Karpas-422 (cell line): Measurements from ENCODE around the gene ITPKB. TPM values are rescaled to one million over a fixed set of nuclear protein-coding genes. Genes with fewer than 3 reads are reported as not detected.

ENCODE experiments used
- DNase-seq: peaks from one replicate; pipeline ENCODE4 v3.0.0-alpha.2; 2015
- H2AFZ ChIP-seq: fragments of 200-600 bp; sonication (generic); 2 replicates; pipeline ENCODE4 v1.6.1; 2014; ENCODE audit warnings: antibody characterized with exemption, low read length, mixed read lengths
- H3K27ac ChIP-seq: fragments of 200-600 bp; sonication (generic); 2 replicates; pipeline ENCODE4 v1.5.1; 2014; ENCODE audit warnings: mild to moderate bottlenecking, low read length, moderate library complexity
- H3K27me3 ChIP-seq: fragments of 200-600 bp; sonication (generic); 2 replicates; pipeline ENCODE4 v1.6.1; 2014; ENCODE audit warnings: low read length, mixed read lengths
- H3K36me3 ChIP-seq: fragments of 200-600 bp; sonication (generic); 2 replicates; pipeline ENCODE4 v1.6.1; 2014; ENCODE audit warnings: low read length, mixed read lengths; ENCODE audit not compliant: insufficient read depth
- H3K4me1 ChIP-seq: fragments of 200-600 bp; sonication (generic); 2 replicates; pipeline ENCODE4 v1.6.1; 2014; ENCODE audit warnings: mild to moderate bottlenecking, low read length, mixed read lengths
- H3K4me2 ChIP-seq: fragments of 200-600 bp; sonication (generic); 2 replicates; pipeline ENCODE4 v1.6.1; 2014; ENCODE audit warnings: low read length, low read depth, mild to moderate bottlenecking; ENCODE audit not compliant: poor library complexity, severe bottlenecking
- H3K4me3 ChIP-seq: fragments of 200-600 bp; sonication (generic); 2 replicates; pipeline ENCODE4 v1.5.1; 2014; ENCODE audit warnings: mild to moderate bottlenecking, antibody characterized with exemption, low read length, mixed read lengths
- H3K79me2 ChIP-seq: fragments of 200-600 bp; sonication (generic); 2 replicates; pipeline ENCODE4 v1.6.1; 2014; ENCODE audit warnings: mild to moderate bottlenecking, low read length, mixed read lengths
- H3K9ac ChIP-seq: fragments of 200-600 bp; sonication (generic); 2 replicates; pipeline ENCODE4 v1.6.0; 2014; ENCODE audit warnings: low read length
- H3K9me2 ChIP-seq: fragments of 200-600 bp; sonication (generic), shearing (Covaris generic); replicated peaks from 2 replicates; pipeline ENCODE4 v1.6.0; 2014; ENCODE audit warnings: mild to moderate bottlenecking, low read length, moderate library complexity; ENCODE audit not compliant: insufficient read depth
- H3K9me3 ChIP-seq: fragments of 300-700, 200-600 bp; sonication (generic); 2 replicates; pipeline ENCODE4 v1.6.1; 2014; ENCODE audit warnings: low read length, mixed read lengths
- H4K20me1 ChIP-seq: fragments of 200-600 bp; sonication (generic); 2 replicates; pipeline ENCODE4 v1.6.1; 2014; ENCODE audit warnings: mild to moderate bottlenecking, antibody characterized with exemption, low read length, low read depth; ENCODE audit not compliant: insufficient read depth
- total RNA-seq: library from RNA; depleted of rRNA; stranded (reverse); fragments of >200 nt; shearing (Covaris generic); gene quantifications from 2 replicates; pipeline ENCODE4 v1.2.3, GENCODE V29; 2014; ENCODE audit warnings: low replicate concordance

The ITPKB gene
- total RNA-seq, 1 experiment from 2014 or later = 79.0 TPM

DNA sequence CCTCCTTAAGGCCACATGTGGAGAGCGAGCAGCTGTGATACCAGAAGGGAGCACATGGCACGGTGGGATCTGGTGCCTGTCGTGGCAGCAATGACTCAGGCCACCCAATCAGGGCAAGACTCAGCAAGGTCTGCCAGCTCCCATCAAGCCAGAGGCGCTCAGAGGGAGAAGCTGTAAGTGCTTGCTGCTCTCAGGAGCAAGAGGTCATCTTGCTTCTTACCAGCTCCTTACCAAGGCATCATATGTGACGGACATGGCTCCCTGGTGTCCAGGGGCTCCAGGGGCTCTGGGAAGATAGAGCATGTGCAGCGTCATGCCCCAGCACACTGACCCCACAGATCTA is 72.9 kb downstream of the ITPKB start:
- Histone ChIP-seq H3K27me3 (no peaks in the 10 kb centered on the region), H3K4me1 (peaks cover 82% of the 10 kb centered on the region), H3K36me3 (peaks cover 27% of the 10 kb centered on the region), H3K9me3 (no peaks in the 10 kb centered on the region), H4K20me1 (no peaks in the 10 kb centered on the region; the same call in 1 of the 2 replicates), H3K9me2 (no peaks in the 10 kb centered on the region), H3K4me2 (peak overlapping the region; percentile 62), H3K9ac (peak overlapping the region; percentile 75), H3K27ac (no peak overlapping the region), H3K79me2 (peaks cover 68% of the 10 kb centered on the region), H3K4me3 (peak overlapping the region; percentile 33; the same call in 1 of the 2 replicates), H2AFZ (no peak overlapping the region)
- DNase-seq = peak; percentile 75

GRCh38 chr1:226665505-226666163 is 73.4 kb downstream of the ITPKB start:
- Histone ChIP-seq H3K4me3 (peak overlapping the region; percentile 33; the same call in 1 of the 2 replicates), H2AFZ (no peak overlapping the region), H3K79me2 (peaks cover 68% of the 10 kb centered on the region), H3K9me2 (no peaks in the 10 kb centered on the region), H3K36me3 (peaks cover 24% of the 10 kb centered on the region), H3K27me3 (no peaks in the 10 kb centered on the region), H3K9me3 (no peaks in the 10 kb centered on the region), H4K20me1 (no peaks in the 10 kb centered on the region; the same call in 1 of the 2 replicates), H3K4me2 (peak overlapping the region; percentile 62), H3K27ac (no peak overlapping the region), H3K9ac (peak overlapping the region; percentile 75), H3K4me1 (peaks cover 77% of the 10 kb centered on the region)
- no peak for DNase-seq

GRCh38 chr1:226664413-226665101 is 74.5 kb downstream of the ITPKB start:
- Histone ChIP-seq H3K27me3 (no peaks in the 10 kb centered on the region), H2AFZ (no peak overlapping the region), H3K9ac (peak overlapping the region; percentile 75), H4K20me1 (no peaks in the 10 kb centered on the region; the same call in 1 of the 2 replicates), H3K9me3 (no peaks in the 10 kb centered on the region), H3K79me2 (peaks cover 69% of the 10 kb centered on the region), H3K36me3 (peaks cover 19% of the 10 kb centered on the region), H3K4me3 (peak overlapping the region; percentile 33), H3K9me2 (no peaks in the 10 kb centered on the region), H3K4me2 (peak overlapping the region; percentile 62), H3K27ac (no peak overlapping the region), H3K4me1 (peaks cover 66% of the 10 kb centered on the region)
- no peak for DNase-seq

DNA sequence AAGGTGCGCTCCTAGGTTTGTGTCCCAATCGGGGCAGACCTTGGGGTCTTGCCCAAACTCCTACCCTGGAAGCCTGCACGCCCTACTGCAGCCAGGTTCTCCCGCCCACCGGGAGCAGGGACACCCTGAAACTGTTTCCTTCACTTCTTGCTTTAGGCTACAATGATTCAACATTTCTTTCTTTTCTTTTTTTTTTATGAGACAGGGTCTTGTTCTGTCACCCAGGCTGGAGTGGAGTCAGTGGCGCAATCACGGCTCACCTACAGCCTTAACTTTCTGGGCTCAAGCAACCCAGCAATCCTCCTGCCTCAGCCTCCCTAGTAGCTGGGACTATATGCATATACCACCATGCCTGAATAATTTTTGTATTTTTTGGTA is 75.8 kb downstream of the ITPKB start:
- peaks cover 70% of the 10 kb centered on the region for H3K79me2 ChIP-seq

DNA sequence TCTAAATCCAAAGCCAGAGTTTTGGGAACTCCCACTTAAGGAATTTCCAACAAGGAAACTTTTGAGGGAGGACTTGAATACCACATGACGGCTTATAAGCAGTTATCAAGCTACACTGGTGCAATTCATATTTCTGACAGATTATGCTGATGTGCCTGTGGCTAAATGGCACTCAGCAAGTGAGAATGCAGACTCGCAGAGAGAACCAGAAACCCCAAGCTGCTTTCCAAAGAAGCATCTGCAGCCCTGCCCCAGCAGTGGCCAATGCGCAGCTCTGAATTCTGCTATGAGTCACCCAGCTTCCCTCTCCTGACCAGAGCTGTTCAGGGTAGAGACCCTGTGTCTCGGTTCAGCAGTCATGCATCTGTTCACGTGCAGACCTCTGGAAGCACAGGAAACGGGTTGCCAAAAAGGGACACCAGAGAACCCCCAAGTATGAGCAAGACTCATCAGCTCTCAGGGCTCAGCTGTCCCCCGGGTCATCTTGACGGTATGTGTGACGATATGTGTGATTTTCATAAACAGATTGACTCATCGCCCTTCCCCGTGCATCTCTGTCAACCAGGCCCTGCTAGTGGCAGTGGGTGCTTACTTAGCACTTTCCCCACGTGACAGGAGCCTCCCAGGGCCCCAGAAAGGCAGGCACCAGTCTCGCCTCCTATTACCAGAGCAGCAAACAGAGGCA is 76.3 kb downstream of the ITPKB start:
- Histone ChIP-seq H3K4me1 (peaks cover 48% of the 10 kb centered on the region), H4K20me1 (peaks cover 1% of the 10 kb centered on the region; the same call in 1 of the 2 replicates), H2AFZ (no peak overlapping the region), H3K9ac (peak overlapping the region; percentile 75), H3K9me3 (no peaks in the 10 kb centered on the region), H3K27me3 (no peaks in the 10 kb centered on the region), H3K27ac (no peak overlapping the region), H3K79me2 (peaks cover 70% of the 10 kb centered on the region), H3K4me2 (peak overlapping the region; percentile 62), H3K36me3 (peaks cover 13% of the 10 kb centered on the region), H3K9me2 (no peaks in the 10 kb centered on the region), H3K4me3 (peak overlapping the region; percentile 63)
- peak; percentile 99 for DNase-seq

More for the DNA sequence above, 75.8 kb downstream of the ITPKB start:
- Histone ChIP-seq H3K4me3 (peak overlapping the region; percentile 18; the same call in 1 of the 2 replicates), H3K27me3 (no peaks in the 10 kb centered on the region), H3K9ac (peak overlapping the region; percentile 75), H3K4me2 (peak overlapping the region; percentile 62), H3K9me3 (no peaks in the 10 kb centered on the region), H4K20me1 (no peaks in the 10 kb centered on the region; the same call in 1 of the 2 replicates), H3K9me2 (no peaks in the 10 kb centered on the region), H3K4me1 (peaks cover 53% of the 10 kb centered on the region), H3K27ac (no peak overlapping the region), H3K36me3 (peaks cover 15% of the 10 kb centered on the region), H2AFZ (no peak overlapping the region)
- peak; percentile 83 for DNase-seq

- Histone ChIP-seq H3K79me2 (peaks cover 68% of the 10 kb centered on the region), H3K4me3 (peak overlapping the region; percentile 63), H2AFZ (no peak overlapping the region), H3K4me2 (no peak overlapping the region), H3K27me3 (no peaks in the 10 kb centered on the region), H3K4me1 (peaks cover 40% of the 10 kb centered on the region), H3K9ac (no peak overlapping the region), H3K9me2 (no peaks in the 10 kb centered on the region), H3K27ac (no peak overlapping the region), H3K9me3 (no peaks in the 10 kb centered on the region), H3K36me3 (peaks cover 13% of the 10 kb centered on the region), H4K20me1 (peaks cover 4% of the 10 kb centered on the region; the same call in 1 of the 2 replicates)
- no peak for DNase-seq
Measured at GRCh38 chr1:226661965-226662364, 77.1 kb downstream of the ITPKB start.

DNA sequence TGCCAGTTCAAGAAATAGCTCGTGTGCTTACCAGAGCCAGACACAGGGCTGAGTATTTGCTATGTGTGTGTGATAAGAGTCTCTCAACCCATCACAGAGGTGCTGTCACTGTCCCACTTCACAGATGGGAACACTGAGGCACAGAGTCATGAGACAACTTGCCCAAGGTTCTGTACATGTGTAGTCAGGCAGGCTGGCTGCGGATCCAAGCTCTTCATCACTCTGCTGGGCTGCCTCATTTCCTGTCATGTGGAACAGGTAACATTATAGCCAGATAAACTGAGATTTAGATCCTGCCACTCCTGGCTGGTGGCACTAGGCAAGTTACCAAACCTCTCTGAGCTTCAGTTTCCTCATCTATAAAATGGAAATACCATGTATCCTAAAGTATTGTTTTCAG is 77.8 kb downstream of the ITPKB start:
- no peak overlapping the region for H2AFZ ChIP-seq
- no peaks in the 10 kb centered on the region for H3K9me2 ChIP-seq
- peaks cover 13% of the 10 kb centered on the region for H3K36me3 ChIP-seq
- no peaks in the 10 kb centered on the region for H3K9me3 ChIP-seq
- no peak overlapping the region for H3K9ac ChIP-seq
- no peaks in the 10 kb centered on the region for H3K27me3 ChIP-seq
- peak; percentile 74 for DNase-seq
- H3K27ac ChIP-seq = no peak overlapping the region
- H3K4me1 ChIP-seq = peaks cover 33% of the 10 kb centered on the region
- 0 out of 2 replicates have a peak, but pooled peaks cover 4% of the 10 kb centered on the region for H4K20me1 ChIP-seq
- no peak overlapping the region for H3K4me2 ChIP-seq
- peaks cover 68% of the 10 kb centered on the region for H3K79me2 ChIP-seq
- H3K4me3 ChIP-seq = peak overlapping the region; percentile 63
